Activated naive CD8-positive, alpha-beta T cell treated with anti-CD3 and anti-CD28 coated beads, Interleukin-2, amount 50 U/mL, for 24 hours (primary cell): ENCODE measurements around the gene RCOR1.

Source experiments
- ATAC-seq: fragments of 150-1000 bp; cut with Tn5 transposase; one replicate; pipeline ENCODE4 v1.10.0; 2021
- DNase-seq: peaks from one replicate; pipeline ENCODE4 v3.0.0; 2021
- H3K27ac Mint-ChIP-seq: one replicate; pipeline ENCODE4 v1.8.0; 2021; ENCODE audit warnings: mild to moderate bottlenecking, mixed read lengths
- H3K27me3 Mint-ChIP-seq: one replicate; pipeline ENCODE4 v1.8.0; 2021; ENCODE audit warnings: mixed read lengths
- H3K36me3 Mint-ChIP-seq: one replicate; pipeline ENCODE4 v1.8.0; 2021; ENCODE audit warnings: low read depth, mixed read lengths
- H3K4me1 Mint-ChIP-seq: one replicate; pipeline ENCODE4 v1.8.0; 2021; ENCODE audit warnings: mixed read lengths
- H3K4me3 Mint-ChIP-seq: one replicate; pipeline ENCODE4 v1.8.0; 2021; ENCODE audit warnings: mild to moderate bottlenecking, moderate library complexity, mixed read lengths
- H3K9me3 Mint-ChIP-seq: one replicate; pipeline ENCODE4 v1.8.0; 2021; ENCODE audit warnings: mixed read lengths

Gene RCOR1

DNA sequence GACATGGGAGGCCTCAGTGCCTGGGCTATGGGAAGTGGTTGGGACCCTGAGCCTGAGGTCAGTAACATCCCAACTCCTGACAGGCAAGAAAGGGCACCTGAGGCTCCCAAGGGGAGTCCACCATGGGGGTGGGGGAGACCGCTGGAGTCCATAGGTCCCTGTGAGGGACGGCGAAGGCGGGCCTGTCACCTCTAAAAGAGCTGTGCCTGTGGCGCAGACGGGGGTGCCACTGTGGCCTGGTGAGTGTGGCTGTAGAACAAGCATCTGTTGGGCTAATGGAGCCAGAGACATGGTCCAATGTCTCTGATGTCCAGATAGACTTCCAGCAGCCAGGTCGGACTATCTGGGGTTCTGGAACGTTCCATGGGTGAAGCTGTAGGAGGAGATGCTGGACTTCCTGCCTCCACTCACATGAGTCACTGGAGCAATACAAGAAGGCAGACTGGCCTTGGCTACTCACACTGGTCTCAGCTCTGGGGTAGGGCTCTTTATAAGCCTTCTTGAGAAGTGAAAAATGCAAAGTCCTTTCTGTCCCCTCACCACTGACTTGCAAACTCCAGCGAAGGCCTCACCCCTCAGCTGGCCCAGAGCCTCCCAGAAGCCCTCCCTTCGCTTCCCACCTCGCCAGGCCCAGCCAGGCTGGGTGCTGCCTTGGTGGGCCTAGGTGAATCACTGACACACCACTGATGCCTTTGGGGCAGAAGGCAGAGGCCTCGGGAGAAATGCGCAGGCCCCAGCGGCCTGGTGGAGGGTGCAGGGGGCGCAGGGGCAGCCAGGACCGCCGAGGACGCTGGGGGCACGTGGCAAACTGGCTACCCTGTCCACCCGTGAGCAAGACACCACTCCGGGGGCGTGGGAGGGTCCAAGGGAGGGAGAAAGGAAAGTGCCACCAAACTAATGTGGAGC, 183.7 kb downstream of the RCOR1 start:
- Mint-ChIP-seq H3K9me3 (no peaks in the 10 kb centered on the region), H3K27ac (peak overlapping the region; percentile 89), H3K36me3 (peaks cover 27% of the 10 kb centered on the region), H3K27me3 (no peaks in the 10 kb centered on the region), H3K4me1 (peaks cover 59% of the 10 kb centered on the region), H3K4me3 (peak overlapping the region; percentile 73)
- ATAC-seq (no peak), DNase-seq (peak; percentile 19)

- no peaks in the 10 kb centered on the region for H3K9me3 Mint-ChIP-seq
- H3K4me1 Mint-ChIP-seq: peaks cover 62% of the 10 kb centered on the region
- ATAC-seq (peak; percentile 62), DNase-seq (peak; percentile 83)
- H3K36me3 Mint-ChIP-seq: peaks cover 29% of the 10 kb centered on the region
- peak within 1 kb of the TSS; percentile 95 for H3K4me3 Mint-ChIP-seq
- H3K27me3 Mint-ChIP-seq: no peaks in the 10 kb centered on the region
- H3K27ac Mint-ChIP-seq: peak within 1 kb of the TSS; percentile 97
Observed at GRCh38 chr14:102776761-102777710, 184.6 kb downstream of the RCOR1 start, which contains the start of gene TRAF3. TSS of gene TRAF3 (plus strand) at chr14:102777449. CDS start at chr14:102870202, 92,753 bp downstream.

- Mint-ChIP-seq H3K4me1 (peaks cover 67% of the 10 kb centered on the region), H3K4me3 (peak overlapping the region; percentile 95), H3K9me3 (no peaks in the 10 kb centered on the region), H3K27ac (peak overlapping the region; percentile 97), H3K36me3 (peaks cover 30% of the 10 kb centered on the region), H3K27me3 (no peaks in the 10 kb centered on the region)
- DNase-seq (peak; percentile 30), ATAC-seq (peak; percentile 0)
Observed at GRCh38 chr14:102777711-102778337, 185.4 kb downstream of the RCOR1 start.

- H3K27ac Mint-ChIP-seq: peak overlapping the region; percentile 97
- peak overlapping the region; percentile 95 for H3K4me3 Mint-ChIP-seq
- H3K27me3 Mint-ChIP-seq: no peaks in the 10 kb centered on the region
- H3K4me1 Mint-ChIP-seq: peaks cover 71% of the 10 kb centered on the region
- H3K9me3 Mint-ChIP-seq: no peaks in the 10 kb centered on the region
- DNase-seq (no peak), ATAC-seq (no peak)
- H3K36me3 Mint-ChIP-seq: peaks cover 30% of the 10 kb centered on the region
Observed at GRCh38 chr14:102778338-102779083, 186.1 kb downstream of the RCOR1 start.

GRCh38 chr14:102779084-102779462, 186.6 kb downstream of the RCOR1 start:
- peak overlapping the region; percentile 95 for H3K4me3 Mint-ChIP-seq
- H3K4me1 Mint-ChIP-seq: peaks cover 73% of the 10 kb centered on the region
- DNase-seq: no peak
- peak overlapping the region; percentile 97 for H3K27ac Mint-ChIP-seq
- no peak for ATAC-seq
- H3K9me3 Mint-ChIP-seq: no peaks in the 10 kb centered on the region
- H3K36me3 Mint-ChIP-seq: peaks cover 30% of the 10 kb centered on the region
- H3K27me3 Mint-ChIP-seq: no peaks in the 10 kb centered on the region

GRCh38 chr14:102779574-102780315, 187.3 kb downstream of the RCOR1 start:
- Mint-ChIP-seq H3K27me3 (no peaks in the 10 kb centered on the region), H3K36me3 (peaks cover 32% of the 10 kb centered on the region), H3K4me1 (peaks cover 71% of the 10 kb centered on the region), H3K27ac (peak overlapping the region; percentile 97), H3K9me3 (no peaks in the 10 kb centered on the region), H3K4me3 (peak overlapping the region; percentile 95)
- DNase-seq (no peak), ATAC-seq (no peak)
